Measurements from ENCODE around the gene TCF7L2.

DNA sequence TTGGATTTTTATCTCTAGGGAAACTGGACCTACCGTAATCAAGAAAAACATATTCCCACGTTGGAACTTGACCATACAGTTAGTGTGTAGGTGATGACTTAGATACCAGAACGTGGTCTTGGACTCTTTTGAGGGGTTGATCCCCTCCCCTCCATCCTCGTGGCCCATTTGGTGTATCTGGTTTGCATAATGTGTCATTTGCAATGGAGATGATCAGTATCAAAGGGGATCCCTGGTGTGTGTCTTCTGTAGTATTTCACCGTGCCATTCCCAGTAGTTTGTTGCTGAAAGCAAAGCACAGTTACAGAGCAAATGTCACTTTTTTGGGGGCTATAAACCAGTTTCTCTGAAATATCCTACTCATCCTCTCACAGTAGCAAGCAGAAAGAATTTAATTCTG, 217.7 kb downstream of the TCF7L2 start:
- TF ChIP-seq, protein P1, sequence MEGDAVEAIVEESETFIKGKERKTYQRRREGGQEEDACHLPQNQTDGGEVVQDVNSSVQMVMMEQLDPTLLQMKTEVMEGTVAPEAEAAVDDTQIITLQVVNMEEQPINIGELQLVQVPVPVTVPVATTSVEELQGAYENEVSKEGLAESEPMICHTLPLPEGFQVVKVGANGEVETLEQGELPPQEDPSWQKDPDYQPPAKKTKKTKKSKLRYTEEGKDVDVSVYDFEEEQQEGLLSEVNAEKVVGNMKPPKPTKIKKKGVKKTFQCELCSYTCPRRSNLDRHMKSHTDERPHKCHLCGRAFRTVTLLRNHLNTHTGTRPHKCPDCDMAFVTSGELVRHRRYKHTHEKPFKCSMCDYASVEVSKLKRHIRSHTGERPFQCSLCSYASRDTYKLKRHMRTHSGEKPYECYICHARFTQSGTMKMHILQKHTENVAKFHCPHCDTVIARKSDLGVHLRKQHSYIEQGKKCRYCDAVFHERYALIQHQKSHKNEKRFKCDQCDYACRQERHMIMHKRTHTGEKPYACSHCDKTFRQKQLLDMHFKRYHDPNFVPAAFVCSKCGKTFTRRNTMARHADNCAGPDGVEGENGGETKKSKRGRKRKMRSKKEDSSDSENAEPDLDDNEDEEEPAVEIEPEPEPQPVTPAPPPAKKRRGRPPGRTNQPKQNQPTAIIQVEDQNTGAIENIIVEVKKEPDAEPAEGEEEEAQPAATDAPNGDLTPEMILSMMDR (IDR thresholded peaks at IDR 0.05) = no peak
- TF ChIP-seq POLR2A (IDR thresholded peaks at IDR 0.05) = no peak
- TF ChIP-seq EP300 (IDR thresholded peaks at IDR 0.05) = no peak

Data from tibial nerve (tissue), 4 donors.